Neutrophil (primary cell): ENCODE measurements around the gene PITX3.
A peak's percentile ranks its signal among the peaks of the same experiment; 100 is the strongest.

ENCODE experiments used
- H3K27ac ChIP-seq: fragments of 200-600 bp; sonication (generic); 2 replicates; pipeline ENCODE4 v1.5.1; 2016; ENCODE audit warnings: mild to moderate bottlenecking, moderate library complexity
- H3K27me3 ChIP-seq: fragments of 200-600 bp; sonication (generic); 2 replicates; pipeline ENCODE4 v1.6.0; 2016; ENCODE audit warnings: mild to moderate bottlenecking
- H3K36me3 ChIP-seq: fragments of 200-600 bp; sonication (generic); 2 replicates; pipeline ENCODE4 v1.5.1; 2017
- H3K4me1 ChIP-seq, 2 experiments: fragments of 200-600 bp in 1 of 2; sonication (generic) in 1 of 2; 1 replicate in 1 of 2; 2 replicates in 1 of 2; pipeline versions ENCODE4 v1.5.1 to v1.6.1; 2013 to 2016; ENCODE audit warnings: low read depth in 1 of 2, low read length in 1 of 2, mild to moderate bottlenecking in 1 of 2, moderate library complexity in 1 of 2; ENCODE audit not compliant: control insufficient read depth in 1 of 2, insufficient read depth in 1 of 2
- H3K4me3 ChIP-seq, 2 experiments: fragments of 200-600 bp in 1 of 2; sonication (generic) in 1 of 2; 1 replicate in 1 of 2; 2 replicates in 1 of 2; pipeline ENCODE4 v1.5.1; 2013 to 2016; ENCODE audit warnings: low read depth in 1 of 2, low read length in 1 of 2, mild to moderate bottlenecking in 1 of 2, moderate library complexity in 1 of 2
- H3K9me3 ChIP-seq: fragments of 200-600 bp; sonication (generic); 2 replicates; pipeline ENCODE4 v1.5.1; 2016
- TF ChIP-seq, protein P1 (sequence below): fragments of 200-600 bp; sonication (generic); IDR thresholded peaks from 2 replicates; pipeline ENCODE4 v1.5.1; 2016; ENCODE audit warnings: antibody characterized with exemption

PITX3 gene

DNA sequence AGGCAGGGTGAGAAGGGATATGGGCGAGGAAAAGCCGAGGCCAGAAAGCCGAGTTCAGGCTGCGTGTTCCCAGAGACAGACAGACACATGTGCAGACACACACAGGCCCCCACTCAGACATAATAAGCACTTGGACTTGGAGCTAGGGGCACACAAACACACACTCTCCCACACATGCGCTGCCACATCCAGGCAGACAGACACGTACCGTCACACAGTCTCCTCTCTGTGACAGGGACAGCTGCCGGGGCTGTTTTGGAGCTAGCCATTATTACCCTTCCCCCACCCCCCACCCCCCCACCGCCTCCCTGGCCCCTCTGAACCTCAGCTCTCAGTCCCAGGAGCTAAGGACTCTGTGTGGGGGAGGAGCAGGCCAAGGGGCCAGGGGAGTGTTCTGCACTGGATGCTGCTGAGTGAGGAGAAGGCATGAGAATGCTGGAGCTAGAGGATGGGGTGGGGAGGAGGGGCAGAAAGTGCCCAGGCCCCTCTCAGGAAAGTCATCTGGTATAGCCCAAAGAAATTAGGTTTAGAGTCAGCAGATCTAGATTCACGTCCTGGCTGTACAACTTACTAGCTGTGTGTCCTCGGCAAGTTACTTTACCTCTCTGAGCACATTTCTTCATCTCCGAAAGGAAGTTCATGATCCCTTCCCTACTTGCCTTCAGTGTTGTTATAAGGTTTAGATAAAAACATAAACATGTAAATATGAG is 6.3 kb downstream of the PITX3 start:
- TF ChIP-seq, protein P1, sequence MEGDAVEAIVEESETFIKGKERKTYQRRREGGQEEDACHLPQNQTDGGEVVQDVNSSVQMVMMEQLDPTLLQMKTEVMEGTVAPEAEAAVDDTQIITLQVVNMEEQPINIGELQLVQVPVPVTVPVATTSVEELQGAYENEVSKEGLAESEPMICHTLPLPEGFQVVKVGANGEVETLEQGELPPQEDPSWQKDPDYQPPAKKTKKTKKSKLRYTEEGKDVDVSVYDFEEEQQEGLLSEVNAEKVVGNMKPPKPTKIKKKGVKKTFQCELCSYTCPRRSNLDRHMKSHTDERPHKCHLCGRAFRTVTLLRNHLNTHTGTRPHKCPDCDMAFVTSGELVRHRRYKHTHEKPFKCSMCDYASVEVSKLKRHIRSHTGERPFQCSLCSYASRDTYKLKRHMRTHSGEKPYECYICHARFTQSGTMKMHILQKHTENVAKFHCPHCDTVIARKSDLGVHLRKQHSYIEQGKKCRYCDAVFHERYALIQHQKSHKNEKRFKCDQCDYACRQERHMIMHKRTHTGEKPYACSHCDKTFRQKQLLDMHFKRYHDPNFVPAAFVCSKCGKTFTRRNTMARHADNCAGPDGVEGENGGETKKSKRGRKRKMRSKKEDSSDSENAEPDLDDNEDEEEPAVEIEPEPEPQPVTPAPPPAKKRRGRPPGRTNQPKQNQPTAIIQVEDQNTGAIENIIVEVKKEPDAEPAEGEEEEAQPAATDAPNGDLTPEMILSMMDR, result no peak
- peaks cover 100% of the 10 kb centered on the region for H3K27me3 ChIP-seq
- peaks cover 19 to 20% of the 10 kb centered on the region in 2 experiments for H3K4me1 ChIP-seq

DNA sequence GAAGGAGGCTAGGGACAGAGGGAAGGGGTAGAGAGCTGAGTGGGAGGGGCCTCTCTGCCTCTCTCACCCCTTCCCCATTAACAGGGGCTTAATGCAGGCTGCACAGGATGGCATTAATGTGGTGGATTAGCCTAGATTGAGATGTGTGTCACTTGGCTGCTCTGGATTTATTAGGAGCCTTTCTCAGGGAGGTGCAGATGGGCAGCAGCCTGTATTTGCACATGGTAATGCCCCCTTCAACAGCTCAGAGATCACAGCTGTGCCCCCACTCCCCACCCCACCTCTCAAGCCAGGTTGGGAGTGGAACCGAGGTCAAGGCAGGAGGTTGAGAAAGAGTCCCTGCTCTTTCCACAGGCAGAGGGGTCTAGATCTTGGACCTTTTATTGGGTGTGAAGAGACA is 7.3 kb downstream of the PITX3 start:
- H3K4me1 ChIP-seq, result peaks cover 24 to 25% of the 10 kb centered on the region in 2 experiments
- TF ChIP-seq, protein P1, result no peak
- no peak overlapping the region for H3K4me3 ChIP-seq
- H3K9me3 ChIP-seq, result no peaks in the 10 kb centered on the region
- no peak overlapping the region for H3K27ac ChIP-seq
- H3K27me3 ChIP-seq, result peaks cover 95% of the 10 kb centered on the region
- no peaks in the 10 kb centered on the region for H3K36me3 ChIP-seq

More for the DNA sequence above, 6.3 kb downstream of the PITX3 start:
- Histone ChIP-seq H3K4me3 (no peak overlapping the region), H3K27ac (no peak overlapping the region), H3K9me3 (no peaks in the 10 kb centered on the region), H3K36me3 (no peaks in the 10 kb centered on the region)

DNA sequence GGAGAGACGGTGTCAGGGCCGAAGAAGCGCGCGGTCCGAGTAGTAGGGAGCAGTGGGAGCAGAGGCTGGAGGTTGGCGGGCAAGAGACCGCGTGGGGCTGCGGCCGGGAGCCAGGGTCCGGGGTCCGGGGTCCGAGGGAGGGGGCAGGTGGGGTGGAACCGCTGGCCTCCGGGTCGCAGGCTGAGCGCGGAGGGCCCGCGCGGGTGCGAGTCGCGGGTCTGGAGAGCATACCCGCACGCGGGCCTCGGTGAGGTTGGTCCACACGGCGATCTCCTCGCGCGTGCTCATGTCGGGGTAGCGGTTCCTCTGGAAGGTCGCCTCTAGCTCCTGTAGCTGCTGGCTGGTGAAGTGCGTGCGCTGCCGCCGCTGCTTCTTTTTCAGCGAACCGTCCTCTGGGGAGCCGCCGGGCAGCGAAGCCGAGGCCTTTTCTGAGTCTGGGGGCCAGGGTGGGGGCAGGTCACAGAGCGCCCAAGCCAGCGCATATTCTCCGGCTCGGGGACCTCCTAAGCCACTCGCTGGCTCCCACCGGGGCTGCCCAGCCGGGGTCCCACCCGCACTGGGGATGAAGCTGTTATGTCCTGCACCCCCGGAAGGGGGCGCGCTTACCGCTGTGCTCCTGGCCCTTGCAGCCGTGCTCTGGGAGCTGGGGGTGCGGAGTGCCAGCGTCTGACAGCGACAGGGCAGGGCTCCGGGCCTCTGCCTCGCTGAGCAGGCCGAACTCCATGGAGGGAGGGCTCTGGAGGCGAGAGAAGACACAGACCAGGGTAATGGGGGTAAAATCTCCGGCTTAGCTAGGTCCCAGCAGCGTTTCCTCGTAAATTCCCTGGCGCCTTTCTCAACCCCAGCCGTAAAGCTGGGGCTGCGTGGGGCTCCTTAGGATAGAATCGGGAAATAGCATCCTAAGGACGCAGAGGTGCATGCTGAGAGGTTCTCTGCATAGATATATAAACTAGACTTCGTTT is 9.7 kb downstream of the PITX3 start:
- H3K4me1 ChIP-seq, result peaks cover 40 to 42% of the 10 kb centered on the region in 2 experiments
- TF ChIP-seq, protein P1, result peak; percentile 79
- H3K27me3 ChIP-seq, result peaks cover 71% of the 10 kb centered on the region
- H3K4me3 ChIP-seq, result peak overlapping the region; percentile 61 to 76
- H3K27ac ChIP-seq, result no peak overlapping the region
- no peaks in the 10 kb centered on the region for H3K36me3 ChIP-seq
- H3K9me3 ChIP-seq, result no peaks in the 10 kb centered on the region

DNA sequence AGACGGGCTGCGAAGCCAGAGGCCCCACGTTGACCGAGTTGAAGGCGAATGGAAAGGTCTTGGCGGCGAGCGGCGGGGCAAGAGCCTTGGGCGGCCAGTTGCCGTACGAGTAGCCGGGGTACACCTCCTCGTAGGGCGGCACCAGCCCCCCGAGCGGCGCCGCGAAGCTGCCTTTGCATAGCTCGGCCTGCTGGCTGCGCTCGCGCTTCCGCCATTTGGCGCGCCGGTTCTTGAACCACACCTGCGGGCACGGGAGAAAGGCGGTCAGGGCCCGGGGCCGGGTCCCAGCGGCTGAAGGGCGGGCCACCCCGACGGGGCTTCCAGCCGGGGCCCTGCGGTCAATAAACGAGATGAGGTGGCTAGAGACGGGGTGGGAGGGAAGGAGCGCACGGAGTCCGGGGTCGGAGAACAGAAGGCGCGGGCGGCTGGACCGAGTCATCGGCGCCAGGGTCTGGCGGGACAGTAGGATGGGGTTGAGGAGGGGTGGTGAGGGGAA is 10.4 kb downstream of the PITX3 start:
- peaks cover 47 to 49% of the 10 kb centered on the region in 2 experiments for H3K4me1 ChIP-seq
- no peak overlapping the region for H3K27ac ChIP-seq
- no peaks in the 10 kb centered on the region for H3K9me3 ChIP-seq
- peak overlapping the region; percentile 61 to 76 for H3K4me3 ChIP-seq
- H3K36me3 ChIP-seq, result no peaks in the 10 kb centered on the region
- TF ChIP-seq, protein P1, result peak; percentile 41
- peaks cover 64% of the 10 kb centered on the region for H3K27me3 ChIP-seq

DNA sequence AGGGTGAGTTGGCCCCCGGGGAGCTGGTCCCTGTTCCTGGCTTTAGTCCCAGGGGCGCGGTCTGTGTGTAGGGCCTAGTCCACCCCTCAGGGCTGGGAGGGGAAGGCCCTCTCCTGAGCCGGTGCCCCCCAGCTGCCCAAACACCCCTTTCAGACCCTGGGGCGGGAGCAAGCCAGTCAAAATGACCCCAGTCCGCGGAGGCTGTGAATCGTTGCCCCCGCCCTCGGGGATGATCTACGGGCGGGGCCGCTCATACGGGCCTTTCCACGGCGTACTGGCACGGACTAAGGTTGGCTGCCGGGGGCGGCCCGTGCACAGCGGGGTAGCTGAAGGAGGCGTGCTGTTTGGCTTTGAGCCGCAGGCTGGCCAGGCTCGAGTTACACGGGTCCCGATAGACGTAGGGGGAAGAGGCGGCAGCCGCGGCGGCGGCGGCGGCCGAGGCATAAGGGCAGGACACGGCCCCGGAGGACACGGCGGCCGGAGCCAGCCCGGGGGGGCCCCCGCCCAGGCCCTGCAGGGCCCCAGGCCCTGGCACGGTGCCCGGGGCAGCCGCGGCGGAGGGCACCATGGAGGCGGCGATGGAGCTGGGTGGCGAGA is 10.9 kb downstream of the PITX3 start:
- H3K4me3 ChIP-seq, result peak overlapping the region; percentile 61 to 76
- H3K27ac ChIP-seq, result no peak overlapping the region
- H3K27me3 ChIP-seq, result peaks cover 58% of the 10 kb centered on the region
- no peaks in the 10 kb centered on the region for H3K36me3 ChIP-seq
- H3K9me3 ChIP-seq, result no peaks in the 10 kb centered on the region
- TF ChIP-seq, protein P1, result no peak
- peaks cover 50 to 53% of the 10 kb centered on the region in 2 experiments for H3K4me1 ChIP-seq
